Sigmoid colon (tissue), 4 donors: ENCODE data around the gene ABHD16B.

ENCODE experiments used
- CTCF ChIP-seq, 4 experiments: fragments of 450-650 bp in 3 of 4; fragments of 200-600 bp in 1 of 4; IDR thresholded peaks; one replicate each; pipeline ENCODE4 v1.5.1; 2016 to 2019; ENCODE audit warnings: antibody characterized with exemption in 4 of 4, mild to moderate bottlenecking in 3 of 4, moderate library complexity in 2 of 4
- EP300 ChIP-seq, 4 donors: sonication (generic); formaldehyde crosslinking; IDR thresholded peaks; one replicate each; pipeline ENCODE4 v1.6.1; 2017; ENCODE audit warnings: antibody characterized with exemption in 4 of 4
- POLR2A ChIP-seq, 2 donors: fragments of 450-650 bp; IDR thresholded peaks; one replicate each; pipeline ENCODE4 v1.6.1; 2016; ENCODE audit warnings: antibody characterized with exemption in 2 of 2, mild to moderate bottlenecking in 2 of 2, moderate library complexity in 2 of 2
- POLR2AphosphoS5 ChIP-seq, 4 donors: sonication (generic); formaldehyde crosslinking; IDR thresholded peaks; one replicate each; pipeline ENCODE4 v1.6.1; 2017; ENCODE audit warnings: antibody characterized with exemption in 4 of 4

DNA sequence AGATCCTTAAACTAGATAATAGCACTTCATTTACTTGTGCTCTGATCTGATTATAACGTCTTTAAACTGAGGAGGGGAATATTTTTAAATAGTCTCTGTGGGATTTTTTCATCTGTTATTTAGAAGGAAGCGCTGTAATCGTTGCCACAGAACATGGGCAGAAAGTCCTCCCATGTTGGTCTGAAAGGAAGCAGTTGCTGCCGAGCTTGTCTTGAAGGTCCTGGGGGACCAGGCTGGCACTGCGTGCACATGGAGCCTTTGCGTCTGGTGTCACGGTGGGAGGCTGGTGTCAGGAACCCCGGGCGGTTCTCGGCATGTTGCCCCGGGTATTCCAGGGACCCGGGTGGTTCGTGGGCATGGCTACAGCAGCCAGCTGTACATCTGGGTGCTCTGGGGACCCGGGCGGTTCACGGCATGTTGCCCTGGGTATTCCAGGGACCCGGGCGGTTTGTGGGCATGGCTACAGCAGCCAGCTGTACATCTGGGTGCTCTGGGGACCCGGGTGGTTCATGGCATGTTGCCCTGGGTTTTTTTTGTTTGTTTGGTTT is 15.3 kb downstream of the ABHD16B start:
- TF ChIP-seq POLR2A (IDR thresholded peaks at IDR 0.05) (no peak), CTCF (IDR thresholded peaks at IDR 0.05) (no peak), POLR2AphosphoS5 (IDR thresholded peaks at IDR 0.05) (no peak), EP300 (IDR thresholded peaks at IDR 0.05) (no peak)
